IMR-90 (cell line): ENCODE measurements around the gene ALKBH2. TPM values are rescaled to one million over a fixed set of nuclear protein-coding genes. Genes with fewer than 3 reads are reported as not detected.
A peak's percentile ranks its signal among the peaks of the same experiment; 100 is the strongest.

Experiments
- ATAC-seq: fragments of 200-7000 bp; cut with Tn5 transposase; 2 replicates; pipeline ENCODE4 v1.9.1; 2020; ENCODE audit warnings: low read depth, mild to moderate bottlenecking, moderate library complexity
- BruUV-seq: library from RNA; stranded (reverse); fragments of 400-500 nt; replicated peaks from 2 replicates; lab custom pipeline; 2021; lab: Mats Ljungman, UMichigan
- CTCF ChIA-PET: fragments of 300-600 bp; formaldehyde crosslinking; extraction: SDS; loops from one replicate; lab custom pipeline; 2021; ENCODE audit warnings: antibody characterized with exemption; lab: Yijun Ruan, JAX
- POLR2A ChIA-PET: fragments of 300-600 bp; sonication (Branson Sonifier 250); formaldehyde crosslinking; loops from one replicate; lab custom pipeline; 2022; ENCODE audit warnings: antibody characterized with exemption; ENCODE audit not compliant: unreplicated experiment; lab: Charles Lee
- DNase-seq: peaks from one replicate; pipeline ENCODE4 v3.0.0; 2013
- H2AFZ ChIP-seq: replicated peaks from 2 replicates; pipeline ENCODE3; 2013; ENCODE audit warnings: low read length, mild to moderate bottlenecking; ENCODE audit not compliant: poor library complexity
- H2AK5ac ChIP-seq: 2 replicates; pipeline ENCODE4 v1.6.1; 2013; ENCODE audit warnings: low read depth, low read length, inconsistent platforms
- H2AK9ac ChIP-seq: replicated peaks from 2 replicates; pipeline ENCODE3; 2013; ENCODE audit warnings: mild to moderate bottlenecking, low read depth, low read length, moderate library complexity; ENCODE audit not compliant: poor library complexity
- H2BK120ac ChIP-seq: 2 replicates; pipeline ENCODE4 v1.6.1; 2013; ENCODE audit warnings: low read depth, low read length, inconsistent platforms
- H2BK15ac ChIP-seq: 3 replicates; pipeline ENCODE4 v1.6.1; 2013; ENCODE audit warnings: low read depth, low read length, inconsistent platforms
- H2BK20ac ChIP-seq: 2 replicates; pipeline ENCODE4 v1.6.1; 2013; ENCODE audit warnings: low read depth, mild to moderate bottlenecking, inconsistent platforms, low read length, moderate library complexity
- H2BK5ac ChIP-seq: 2 replicates; pipeline ENCODE4 v1.6.1; 2013; ENCODE audit warnings: mild to moderate bottlenecking, low read depth, low read length, inconsistent platforms; ENCODE audit not compliant: poor library complexity, severe bottlenecking
- H3K14ac ChIP-seq: replicated peaks from 2 replicates; pipeline ENCODE4 v1.6.1; 2013; ENCODE audit warnings: low read depth, low read length, inconsistent platforms
- H3K18ac ChIP-seq: 2 replicates; pipeline ENCODE4 v1.6.1; 2013; ENCODE audit warnings: low read depth, low read length, control low read depth
- H3K23ac ChIP-seq: 2 replicates; pipeline ENCODE4 v1.6.1; 2013; ENCODE audit warnings: low read depth, low read length, inconsistent platforms
- H3K27ac ChIP-seq: 2 replicates; pipeline ENCODE4 v1.5.1; 2013; ENCODE audit warnings: mild to moderate bottlenecking, control low read depth, low read length; ENCODE audit not compliant: insufficient read depth
- H3K27me3 ChIP-seq: 2 replicates; pipeline ENCODE4 v1.6.1; 2013; ENCODE audit warnings: low read length; ENCODE audit not compliant: control insufficient read depth, insufficient read depth
- H3K36me3 ChIP-seq: 2 replicates; pipeline ENCODE4 v1.6.1; 2013; ENCODE audit warnings: low read length, mixed read lengths; ENCODE audit not compliant: control insufficient read depth, insufficient read depth
- H3K4ac ChIP-seq: 2 replicates; pipeline ENCODE4 v1.6.1; 2013; ENCODE audit warnings: low read depth, low read length, inconsistent platforms
- H3K4me1 ChIP-seq: 2 replicates; pipeline ENCODE4 v1.6.1; 2013; ENCODE audit warnings: low read length, mixed read lengths; ENCODE audit not compliant: control insufficient read depth, insufficient read depth
- H3K4me2 ChIP-seq: 2 replicates; pipeline ENCODE4 v1.6.1; 2013; ENCODE audit warnings: low read depth, mild to moderate bottlenecking, control low read depth, low read length, moderate library complexity
- H3K4me3 ChIP-seq: 2 replicates; pipeline ENCODE4 v1.5.1; 2013; ENCODE audit warnings: low read depth, mild to moderate bottlenecking, control low read depth, low read length, moderate library complexity; ENCODE audit not compliant: insufficient read depth
- H3K56ac ChIP-seq: 2 replicates; pipeline ENCODE4 v1.6.1; 2013; ENCODE audit warnings: low read length, inconsistent platforms; ENCODE audit not compliant: insufficient read depth; ENCODE audit errors: extremely low read depth
- H3K79me1 ChIP-seq, 2 experiments: 2 replicates each; pipeline ENCODE4 v1.6.1; 2013; ENCODE audit warnings: low read length in 2 of 2, inconsistent platforms in 1 of 2, low read depth in 1 of 2
- H3K9ac ChIP-seq: 2 replicates; pipeline ENCODE4 v1.6.1; 2013; ENCODE audit warnings: low read depth, low read length, control low read depth
- H3K9me1 ChIP-seq: 2 replicates; pipeline ENCODE4 v1.6.1; 2013; ENCODE audit warnings: low read length, inconsistent platforms; ENCODE audit not compliant: insufficient read depth
- H3K9me3 ChIP-seq: 2 replicates; pipeline ENCODE4 v1.6.1; 2013; ENCODE audit warnings: low read length; ENCODE audit not compliant: control insufficient read depth, insufficient read depth
- H4K20me1 ChIP-seq: 2 replicates; pipeline ENCODE4 v1.6.1; 2013; ENCODE audit warnings: low read length, inconsistent platforms; ENCODE audit not compliant: insufficient read depth
- H4K5ac ChIP-seq: 2 replicates; pipeline ENCODE4 v1.6.1; 2013; ENCODE audit warnings: mild to moderate bottlenecking, low read depth, low read length, control low read depth
- H4K8ac ChIP-seq, 2 experiments: 2 replicates each; pipeline ENCODE4 v1.6.1; 2013; ENCODE audit warnings: low read depth in 2 of 2, low read length in 2 of 2, control low read depth in 1 of 2, inconsistent platforms in 1 of 2
- H4K91ac ChIP-seq: 2 replicates; pipeline ENCODE4 v1.6.1; 2013; ENCODE audit warnings: low read depth, low read length, inconsistent platforms; ENCODE audit not compliant: insufficient read depth
- BHLHE40 ChIP-seq: fragments of 150-350 bp; IDR thresholded peaks from 2 replicates; pipeline ENCODE4 v1.6.1; 2016; ENCODE audit warnings: mild to moderate bottlenecking, low read depth, low read length
- MAZ ChIP-seq: IDR thresholded peaks from 2 replicates; pipeline ENCODE4 v1.6.1; 2012; ENCODE audit warnings: low read depth, mild to moderate bottlenecking, low read length, improper control_type of control experiment, moderate library complexity, borderline replicate concordance
- MXI1 ChIP-seq: IDR thresholded peaks from 2 replicates; pipeline ENCODE4 v1.6.1; 2012; ENCODE audit warnings: low read depth, mild to moderate bottlenecking, low read length, moderate library complexity, borderline replicate concordance
- POLR2A ChIP-seq: IDR thresholded peaks from 2 replicates; pipeline ENCODE4 v1.6.1; 2012; ENCODE audit warnings: mild to moderate bottlenecking, low read depth, low read length
- RFX5 ChIP-seq: IDR thresholded peaks from 2 replicates; pipeline ENCODE4 v1.8.0; 2012; ENCODE audit warnings: low read depth, mild to moderate bottlenecking, low read length, moderate library complexity
- WGBS, 2 experiments: methylation state at CpG; one replicate each; pipeline versions ENCODE4 v1.1.5 to v1.1.7; 2013; ENCODE audit warnings: missing lambda C conversion rate in 2 of 2; ENCODE audit not compliant: insufficient read length in 1 of 2; ENCODE audit errors: extremely low coverage in 2 of 2; 5-methylcytosine and 5-hydroxymethylcytosine counted together
- dilution Hi-C: fragments of 300-500 bp; cut with HindIII; formaldehyde crosslinking; loops from one replicate; pipeline ENCODE4 v1.14.3; 2018; ENCODE audit warnings: low sequenced_read_pairs; ENCODE audit not compliant: unreplicated experiment
- in situ Hi-C: fragments of 300-500 bp; cut with MboI; formaldehyde crosslinking; loops from 3 replicates; pipeline ENCODE4 v1.14.3; 2019; ENCODE audit warnings: low sequenced_read_pairs, inconsistent platforms, mixed read lengths
- intact Hi-C: fragments of 100-400 bp; cut with micrococcal nuclease; formaldehyde crosslinking; loops from 2 replicates; pipeline ENCODE4 v1.10.0; 2022
- polyA plus RNA-seq, 3 experiments: library from polyadenylated mRNA; depleted of rRNA; stranded (reverse); fragments of >200 nt; gene quantifications; 2 replicates each; pipeline ENCODE4 v1.2.3, GENCODE V29; 2012; ENCODE audit warnings: low replicate concordance in 1 of 3
- total RNA-seq: library from RNA; depleted of rRNA; stranded (reverse); fragments of >200 nt; gene quantifications from 2 replicates; pipeline ENCODE4 v1.2.3, GENCODE V29; 2012

ALKBH2 gene
- total and polyA plus RNA-seq, 2 of the 4 experiments (the other 2 are of a cell fraction): 14.9 to 17.8 TPM

DNA sequence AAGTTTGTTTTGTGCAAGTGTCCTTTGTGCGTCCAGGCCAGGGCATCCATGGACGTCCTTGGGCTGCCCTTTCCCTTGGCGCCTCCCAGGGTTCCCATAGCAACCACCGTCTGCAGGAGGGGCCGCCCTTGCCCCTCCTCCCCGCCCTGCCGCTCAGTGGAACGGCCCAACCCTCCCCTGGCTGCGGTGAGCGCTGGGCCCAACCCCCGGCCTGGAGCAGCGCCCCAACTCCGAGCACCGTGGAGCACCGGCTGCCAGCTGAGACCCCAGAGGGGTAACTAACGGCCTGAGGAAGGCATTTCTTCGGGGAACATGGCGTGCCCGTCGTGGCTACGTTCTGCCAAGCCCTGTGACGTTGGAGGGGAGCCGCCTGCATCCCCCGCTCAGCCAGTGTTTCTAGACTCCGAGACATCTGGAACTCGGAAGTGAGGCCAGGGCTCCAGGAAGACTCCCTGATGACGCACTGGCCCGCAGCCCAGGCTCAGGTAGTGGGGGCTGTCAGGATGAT lies 17.8 kb upstream of the ALKBH2 start:
- ChIA-PET POLR2A (no interaction called here), CTCF (interaction anchor here (0.8 to 1.6 kb wide), 10 partner anchors 12 to 279 kb away, joined by 3 to 14 read pairs (median 4); no protein-coding TSS in a partner anchor)
- Histone ChIP-seq H3K14ac (0 out of 2 replicates have a peak overlapping the region, but pooled peaks have one; percentile 73), H2BK20ac (0 out of 2 replicates have a peak overlapping the region, but pooled peaks have one; percentile 11), H4K91ac (peak overlapping the region; percentile 57), H3K9ac (peak overlapping the region; percentile 49), H4K8ac (peak overlapping the region; percentile 5 to 88; a peak in 3 of 4 replicates), H3K79me1 (peaks cover 0 to 5% of the 10 kb centered on the region in 2 experiments; a peak in 1 of 4 replicates), H3K23ac (0 out of 2 replicates have a peak overlapping the region, but pooled peaks have one; percentile 41), H3K4me1 (no peaks in the 10 kb centered on the region), H2AK5ac (no peak overlapping the region), H4K20me1 (no peaks in the 10 kb centered on the region), H2BK15ac (no peak overlapping the region), H3K18ac (peak overlapping the region; percentile 62; the same call in 1 of the 2 replicates), H3K4me2 (peak overlapping the region; percentile 81), H3K27ac (peak overlapping the region; percentile 78), H2BK5ac (peak overlapping the region; percentile 56), H3K9me1 (peaks cover 5% of the 10 kb centered on the region; the same call in 1 of the 2 replicates), H3K27me3 (no peaks in the 10 kb centered on the region), H3K4ac (peak overlapping the region; percentile 74), H3K4me3 (peak overlapping the region; percentile 68), H2AK9ac (peak overlapping the region; percentile 92), H2BK120ac (peak overlapping the region; percentile 70), H3K9me3 (no peaks in the 10 kb centered on the region), H4K5ac (peak overlapping the region; percentile 69), H3K36me3 (peaks cover 11% of the 10 kb centered on the region), H2AFZ (peak overlapping the region; percentile 97), H3K56ac (no peak overlapping the region)
- in situ Hi-C loops (loop anchor here (5.0 kb wide), 1 partner anchor 276 kb away; no protein-coding TSS in a partner anchor), dilution Hi-C loops (no loop called here), intact Hi-C loops (loop anchor here (1.0 kb wide), 1 partner anchor 274 kb away; no protein-coding TSS in a partner anchor)
- DNase-seq (peak; percentile 70), ATAC-seq (peak; percentile 97)
- no TSS peak for BruUV-seq
- TF ChIP-seq MAZ (peak; percentile 77), POLR2A (peak; percentile 21; the same call in 1 of the 2 replicates), BHLHE40 (no peak), RFX5 (peak; percentile 46; the same call in 1 of the 2 replicates), MXI1 (0 out of 2 replicates have a peak, but pooled peaks have one; percentile 50)
- 0% methylated on average over 14 of the region's 28 CpGs; no CpG with 5 or more reads in 1 of the 2 experiments for WGBS, 2 experiments
